GM10847 (cell line): ENCODE measurements around the gene SH3TC1.

ENCODE experiments used
- POLR2A ChIP-seq: IDR thresholded peaks from 2 replicates; pipeline ENCODE4 v1.6.1; 2011; ENCODE audit not compliant: insufficient read length; ENCODE audit errors: extremely low read depth

Gene SH3TC1

DNA sequence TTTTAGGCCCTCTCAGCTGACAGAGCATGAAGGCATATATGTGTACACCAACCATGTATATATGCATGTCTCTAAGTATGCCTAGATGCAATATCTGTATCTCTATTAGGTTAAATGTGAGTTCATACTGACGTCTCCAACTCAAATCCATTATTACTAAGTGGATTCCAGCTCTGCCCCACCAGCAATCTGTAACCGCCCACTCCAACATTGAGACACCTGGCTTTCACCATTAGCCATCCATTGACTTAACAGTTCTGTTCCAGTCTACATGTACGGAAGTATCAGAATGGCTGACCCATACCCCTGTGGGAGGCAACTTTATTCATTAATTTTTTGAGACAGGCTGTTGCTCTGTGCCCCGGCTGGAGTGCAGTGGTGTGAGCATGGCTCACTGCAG is 15.0 kb upstream of the SH3TC1 start:
- TF ChIP-seq POLR2A: no peak

DNA sequence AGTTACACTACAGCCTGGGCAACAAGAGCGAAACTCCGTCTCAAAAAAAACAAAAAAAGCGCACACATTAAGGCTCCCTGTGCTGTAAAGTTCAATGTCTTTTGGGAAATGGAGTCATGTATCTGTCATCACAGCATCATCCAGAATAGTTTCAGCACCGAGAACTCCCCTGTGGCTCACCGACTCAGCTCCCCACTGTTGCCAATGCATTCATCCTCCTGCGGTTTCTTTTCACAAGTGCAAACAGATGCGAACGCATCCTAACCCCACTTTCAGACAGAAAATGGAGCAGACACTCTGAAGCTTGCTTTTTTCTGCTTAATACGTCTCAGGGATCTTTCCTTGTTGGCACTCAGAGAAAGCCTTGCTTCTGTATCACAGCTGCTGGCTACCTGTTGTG is 13.8 kb upstream of the SH3TC1 start:
- TF ChIP-seq POLR2A: no peak

DNA sequence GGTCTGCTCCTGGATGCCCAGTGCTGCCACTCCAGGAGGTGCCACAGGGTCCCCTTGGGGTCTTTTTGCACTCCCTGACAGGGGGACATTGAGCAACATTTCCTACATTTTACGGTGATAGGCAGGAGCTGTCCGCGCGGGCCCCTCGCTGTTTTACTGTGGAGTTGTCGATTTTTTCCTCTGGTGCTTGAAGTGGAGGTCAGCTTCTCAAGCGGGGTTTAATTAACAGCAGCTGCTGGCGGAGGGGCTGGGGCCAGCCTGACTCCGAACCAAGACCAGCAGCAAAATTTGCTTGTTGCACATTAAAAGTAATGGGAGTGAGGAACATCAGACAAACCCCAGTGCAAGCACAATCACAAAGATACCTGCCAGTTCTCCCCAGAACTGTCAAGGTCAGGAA is 13.2 kb upstream of the SH3TC1 start:
- no peak for TF ChIP-seq POLR2A

DNA sequence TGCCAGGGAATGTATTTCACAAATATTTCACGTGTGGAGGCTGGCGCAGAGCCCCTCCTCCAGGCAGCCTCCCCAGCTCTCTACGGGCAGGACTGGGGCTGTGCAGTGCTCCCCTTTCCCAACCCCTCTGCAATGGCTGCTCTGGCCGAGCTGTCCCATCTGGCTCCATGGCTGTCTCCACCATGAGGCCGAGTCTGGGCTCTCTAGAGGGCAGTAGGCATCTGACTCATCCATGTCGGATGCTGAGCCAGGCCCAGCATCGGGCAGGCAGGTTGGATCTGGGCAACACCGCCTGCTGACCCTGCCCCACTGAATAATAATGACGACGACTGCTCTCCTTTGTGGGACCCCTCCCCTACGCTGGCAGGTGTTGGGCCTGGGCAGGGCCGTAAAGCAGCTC is 11.0 kb upstream of the SH3TC1 start:
- TF ChIP-seq POLR2A: no peak

DNA sequence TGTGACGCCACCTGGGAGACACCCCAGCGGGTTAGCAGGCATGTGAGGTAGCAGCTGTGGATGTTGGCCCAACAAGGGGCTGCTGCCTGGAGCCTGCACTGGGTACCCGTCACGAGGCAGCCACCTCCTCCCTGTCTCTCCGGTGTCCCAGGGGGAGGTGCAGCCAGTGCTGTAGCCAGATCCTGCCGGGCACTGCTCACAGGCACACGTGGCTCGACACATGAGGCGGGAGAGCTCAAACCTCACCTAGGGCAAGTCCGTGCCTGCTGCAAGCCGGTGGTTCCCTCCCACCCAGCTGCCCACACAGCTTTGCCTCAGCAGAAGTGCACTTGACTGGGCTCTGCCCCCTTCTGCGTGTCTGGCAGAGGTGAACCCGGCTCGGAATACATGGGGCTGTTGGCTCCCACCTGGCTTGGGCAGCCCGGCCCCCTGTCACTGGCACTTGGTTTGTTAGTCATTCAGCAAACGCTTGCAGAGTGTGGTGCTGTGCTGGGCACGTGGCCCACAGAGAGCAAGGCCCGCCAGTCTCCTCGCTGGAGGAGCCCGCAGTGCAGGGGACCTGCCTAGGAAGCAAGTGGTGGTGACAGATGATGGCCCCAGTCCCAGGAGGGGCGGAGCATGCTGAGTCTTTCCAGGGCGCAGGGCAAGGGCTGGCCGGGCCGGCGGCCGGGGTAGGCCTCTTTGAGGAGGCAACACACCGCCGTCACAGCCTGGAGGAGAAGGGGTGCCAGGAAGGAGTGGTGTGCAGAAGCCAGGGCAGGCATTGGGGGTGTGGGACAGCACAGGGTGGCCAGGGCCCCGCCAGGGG is 10.1 kb upstream of the SH3TC1 start:
- TF ChIP-seq POLR2A: no peak

DNA sequence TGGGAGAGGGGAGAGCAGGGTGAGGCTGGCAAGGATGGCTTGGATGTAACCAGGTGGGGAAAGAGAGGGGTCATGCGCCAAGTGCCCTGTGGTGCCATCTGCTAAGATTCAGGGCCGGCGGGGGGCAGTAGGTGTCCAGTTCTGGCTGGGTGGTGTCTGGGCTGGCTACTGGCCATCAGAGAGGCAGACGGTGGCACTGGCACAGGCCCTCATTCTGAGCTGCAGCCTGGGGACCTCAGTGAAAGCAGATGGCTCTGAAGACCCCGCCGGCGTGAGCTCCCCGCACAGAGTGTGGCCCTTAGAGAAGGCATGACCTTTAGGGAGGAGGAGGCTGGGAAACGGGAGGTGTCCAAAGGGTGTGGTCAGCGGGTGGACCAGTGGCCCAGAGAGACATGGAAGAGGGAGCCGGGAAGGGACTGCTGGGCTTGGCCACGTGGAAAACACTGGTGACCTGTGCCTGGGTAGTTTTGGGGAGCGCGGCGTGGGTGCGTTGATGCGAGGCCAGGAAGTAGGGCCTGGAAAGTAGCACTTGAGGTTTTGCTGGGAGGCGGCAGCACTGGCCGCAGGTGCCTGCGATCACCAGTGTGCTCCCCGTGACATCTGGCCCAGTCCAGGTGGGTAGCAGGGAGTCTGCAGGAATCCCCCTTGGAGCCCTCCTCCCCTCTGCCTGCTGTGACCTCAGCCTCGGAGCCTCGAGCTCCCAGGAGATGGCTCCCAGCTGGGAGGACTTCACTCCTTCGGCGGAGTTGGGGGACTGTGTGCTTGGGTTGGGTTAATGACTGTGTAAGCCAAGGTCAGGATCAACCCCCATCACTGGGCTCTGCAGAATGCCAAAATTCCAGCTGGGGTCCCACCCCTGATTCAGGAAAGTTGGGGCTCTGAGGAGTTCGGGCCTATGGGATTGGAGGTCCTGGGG is 9.3 kb upstream of the SH3TC1 start:
- TF ChIP-seq POLR2A: no peak

DNA sequence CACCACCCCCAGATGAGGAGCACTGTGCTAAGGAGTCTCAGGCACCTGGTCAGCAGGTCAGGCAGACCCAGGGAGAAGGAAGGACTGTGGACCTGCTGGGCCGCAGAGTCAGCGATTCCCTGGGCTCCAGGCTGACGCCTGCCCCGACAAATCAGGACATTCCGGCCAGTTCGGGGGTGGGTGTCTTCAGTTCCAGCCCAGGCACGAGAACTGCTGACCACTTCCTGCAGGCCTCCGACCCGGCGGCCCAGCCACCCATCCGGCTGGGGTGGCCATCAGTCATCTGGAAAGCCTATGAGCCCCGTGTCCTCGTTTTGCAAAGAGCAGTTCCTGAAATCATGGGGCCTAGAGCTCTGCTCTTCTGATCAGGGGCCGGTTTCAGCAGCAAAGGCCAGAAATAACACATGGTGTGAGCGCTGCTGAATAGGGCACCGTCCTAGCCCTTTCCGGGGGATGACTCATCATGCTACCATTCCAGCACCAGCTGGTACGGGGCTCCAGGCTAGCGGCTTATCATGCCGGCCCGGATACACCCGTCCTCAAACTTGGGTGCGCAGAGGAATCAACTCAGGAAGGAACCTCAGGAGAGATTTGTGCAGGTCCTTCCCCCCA is 7.8 kb upstream of the SH3TC1 start:
- no peak for TF ChIP-seq POLR2A

GRCh38 chr4:8192748-8193738 is 6.0 kb upstream of the SH3TC1 start:
- TF ChIP-seq POLR2A: no peak

- no peak for TF ChIP-seq POLR2A
These were observed 4.5 kb upstream of the SH3TC1 start for GRCh38 chr4:8194306-8195242.

DNA sequence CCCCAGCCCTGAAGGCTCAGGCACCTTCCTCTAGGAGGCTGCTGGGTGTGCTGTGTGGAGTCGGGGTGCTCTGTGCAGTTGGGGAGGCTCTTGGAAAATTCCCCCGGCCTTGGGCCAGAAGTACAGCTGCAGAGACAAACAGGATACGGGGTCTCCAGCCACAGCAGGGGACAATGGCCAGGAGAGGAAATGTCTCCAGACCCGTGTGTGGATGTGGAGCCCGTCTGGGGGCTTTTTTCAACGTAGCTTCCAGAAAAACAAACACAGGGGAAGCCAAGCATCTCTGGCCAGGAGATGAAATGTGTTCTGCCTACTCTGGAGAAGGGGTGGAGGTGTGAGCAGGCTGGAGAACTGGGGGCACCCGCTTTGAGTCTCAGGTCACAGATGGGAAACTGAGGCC is 3.7 kb upstream of the SH3TC1 start:
- no peak for TF ChIP-seq POLR2A

DNA sequence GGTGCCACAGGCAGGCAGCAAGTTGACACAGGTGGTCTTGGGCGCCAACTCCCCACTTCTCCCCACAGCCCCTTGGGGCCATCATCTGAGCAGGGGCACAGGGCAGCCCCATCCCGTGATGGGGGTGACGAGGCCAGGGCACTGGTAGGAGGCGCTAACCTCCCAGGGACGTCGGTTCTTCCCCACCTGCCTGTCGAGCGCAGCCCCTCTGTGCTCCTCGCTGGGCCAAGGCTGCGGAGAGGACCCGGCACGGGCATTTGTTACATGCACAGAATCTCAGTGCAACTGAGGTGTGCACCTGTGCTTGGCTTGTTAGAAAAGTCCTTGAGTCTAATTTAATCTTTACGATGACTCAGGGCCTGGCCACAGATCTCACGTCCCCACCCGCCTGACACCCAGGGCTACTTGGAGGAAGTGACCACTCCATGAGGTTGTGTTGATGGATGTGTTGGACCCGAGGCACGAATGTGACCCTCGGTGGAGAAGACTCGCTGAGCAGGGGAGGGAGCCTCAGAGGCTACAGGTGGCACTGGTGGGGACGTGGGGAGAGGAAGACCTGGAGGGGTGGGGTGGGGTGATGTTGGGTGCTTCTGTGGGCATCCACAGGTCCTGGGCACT is 3.1 kb upstream of the SH3TC1 start:
- no peak for TF ChIP-seq POLR2A

- no peak for TF ChIP-seq POLR2A
These were observed 1.6 kb upstream of the SH3TC1 start for GRCh38 chr4:8197521-8197920.

DNA sequence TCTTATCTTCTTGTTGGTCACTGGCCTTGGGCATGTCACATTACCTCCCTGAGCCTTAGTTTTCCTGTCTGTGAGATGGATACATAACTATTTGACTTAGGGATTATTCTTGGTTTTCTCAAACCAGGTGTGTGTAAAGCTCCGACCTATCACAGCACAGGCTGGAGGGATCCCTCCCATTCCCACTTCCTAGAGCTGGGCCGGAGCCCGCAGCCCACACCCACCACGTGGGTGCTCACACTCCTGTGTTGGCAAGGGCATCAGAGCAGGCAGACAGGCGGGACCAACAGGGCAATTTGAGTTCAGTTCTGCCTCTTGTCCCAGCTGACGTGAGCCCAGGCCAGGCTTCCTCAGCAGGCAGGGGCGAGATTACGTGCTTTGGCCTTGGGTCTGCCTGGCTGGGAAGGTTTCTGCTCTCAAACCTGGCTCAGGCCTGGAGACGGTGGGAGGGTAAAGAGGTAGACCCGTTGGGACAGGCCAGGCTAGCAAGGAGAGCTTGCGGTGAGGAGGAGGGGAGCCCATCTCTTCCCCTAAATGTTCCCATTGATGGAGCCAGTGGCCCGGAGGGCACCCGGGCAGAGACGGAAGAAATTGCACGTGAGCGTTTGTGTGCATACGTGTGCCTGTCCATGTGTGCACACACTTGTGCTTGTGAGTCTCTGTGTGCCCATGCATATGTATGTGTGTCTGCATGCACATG is 734 bp upstream of the SH3TC1 start:
- TF ChIP-seq POLR2A: no peak
